ENCODE data around the gene AQP6.
"Not testable (repeated sequence)": the region's sequence is repeated elsewhere in the genome, so short reads cannot be mapped to it uniquely, and the experiment has no call there.

The AQP6 gene

GRCh38 chr12:49989400-49989799, 16.7 kb downstream of the AQP6 start:
- DNase-seq (ENCODE audit: low read depth in 2 of 2), result not testable (repeated sequence)

- no peak for DNase-seq (ENCODE audit: low read depth in 2 of 2)
These were observed 17.5 kb downstream of the AQP6 start for GRCh38 chr12:49990273-49990672.

GRCh38 chr12:49998453-49998852, 25.7 kb downstream of the AQP6 start:
- DNase-seq (ENCODE audit: low read depth in 2 of 2), result no peak

- no peak for DNase-seq (ENCODE audit: low read depth in 2 of 2)
These were observed 30.8 kb downstream of the AQP6 start for GRCh38 chr12:50003595-50003994.

GRCh38 chr12:50004696-50005095, 31.9 kb downstream of the AQP6 start:
- no peak for DNase-seq (ENCODE audit: low read depth in 2 of 2)

- DNase-seq (ENCODE audit: low read depth in 2 of 2), result no peak
These were observed 32.4 kb downstream of the AQP6 start for GRCh38 chr12:50005175-50005574.

- DNase-seq (ENCODE audit: low read depth in 2 of 2), result no peak
These were observed 33.5 kb downstream of the AQP6 start for GRCh38 chr12:50006280-50006679.

- DNase-seq (ENCODE audit: low read depth in 2 of 2), result no peak
These were observed 34.2 kb downstream of the AQP6 start for GRCh38 chr12:50006754-50007442.

GRCh38 chr12:50013361-50014147, 40.8 kb downstream of the AQP6 start:
- DNase-seq (ENCODE audit: low read depth in 2 of 2), result no peak

GRCh38 chr12:50014342-50014741, 41.6 kb downstream of the AQP6 start:
- no peak for DNase-seq (ENCODE audit: low read depth in 2 of 2)

GRCh38 chr12:50016501-50017475, 44.0 kb downstream of the AQP6 start:
- DNase-seq (ENCODE audit: low read depth in 2 of 2), result no peak

GRCh38 chr12:50017641-50018040, 44.9 kb downstream of the AQP6 start:
- DNase-seq (ENCODE audit: low read depth in 2 of 2), result no peak

GRCh38 chr12:50018154-50018553, 45.4 kb downstream of the AQP6 start:
- no peak for DNase-seq (ENCODE audit: low read depth in 2 of 2)

- DNase-seq (ENCODE audit: low read depth in 2 of 2), result no peak
These were observed 46.2 kb downstream of the AQP6 start for GRCh38 chr12:50018968-50019367.

GRCh38 chr12:50019524-50019923, 46.8 kb downstream of the AQP6 start:
- DNase-seq (ENCODE audit: low read depth in 2 of 2), result no peak

GRCh38 chr12:50021031-50021430, 48.3 kb downstream of the AQP6 start:
- DNase-seq (ENCODE audit: low read depth in 2 of 2), result no peak

- DNase-seq (ENCODE audit: low read depth in 2 of 2), result no peak
These were observed 50.2 kb downstream of the AQP6 start for GRCh38 chr12:50022903-50023302.

- no peak for DNase-seq (ENCODE audit: low read depth in 2 of 2)
These were observed 51.5 kb downstream of the AQP6 start for GRCh38 chr12:50024227-50024626.

GRCh38 chr12:50024805-50025186, 52.0 kb downstream of the AQP6 start:
- no peak for DNase-seq (ENCODE audit: low read depth in 2 of 2)

GRCh38 chr12:50025187-50026059, 52.7 kb downstream of the AQP6 start, which contains the start of gene RACGAP1:
Gene RACGAP1, minus strand, starts transcription at chr12:50025494. Its CDS starts 8,779 bp downstream, at chr12:50016715.
- peak; percentile 89 to 90 for DNase-seq (ENCODE audit: low read depth in 2 of 2)

GRCh38 chr12:50026691-50027090, 53.9 kb downstream of the AQP6 start:
- DNase-seq (ENCODE audit: low read depth in 2 of 2), result no peak
